ENCODE data around the gene SLAMF1.

DNA sequence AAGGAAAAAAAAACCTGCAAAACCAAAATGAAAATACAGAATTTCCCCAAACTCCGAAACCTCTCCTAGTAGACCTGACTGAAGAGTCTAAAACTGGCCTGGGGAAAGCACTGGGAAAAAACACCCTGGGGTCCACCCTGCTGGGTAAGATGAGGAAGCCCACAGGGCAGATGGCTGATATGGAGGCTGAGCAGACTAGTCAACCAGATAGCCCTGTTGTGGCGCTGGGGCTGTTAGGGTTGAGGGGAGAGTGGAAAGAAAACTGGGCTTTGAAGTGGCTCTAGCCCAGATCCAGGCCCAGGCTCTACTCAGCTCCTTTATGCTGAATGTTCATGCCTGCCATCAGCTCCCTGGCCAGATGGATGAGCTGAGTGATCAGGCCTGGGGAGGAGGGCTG is 6.8 kb upstream of the SLAMF1 start:
- TF ChIP-seq, protein P1, sequence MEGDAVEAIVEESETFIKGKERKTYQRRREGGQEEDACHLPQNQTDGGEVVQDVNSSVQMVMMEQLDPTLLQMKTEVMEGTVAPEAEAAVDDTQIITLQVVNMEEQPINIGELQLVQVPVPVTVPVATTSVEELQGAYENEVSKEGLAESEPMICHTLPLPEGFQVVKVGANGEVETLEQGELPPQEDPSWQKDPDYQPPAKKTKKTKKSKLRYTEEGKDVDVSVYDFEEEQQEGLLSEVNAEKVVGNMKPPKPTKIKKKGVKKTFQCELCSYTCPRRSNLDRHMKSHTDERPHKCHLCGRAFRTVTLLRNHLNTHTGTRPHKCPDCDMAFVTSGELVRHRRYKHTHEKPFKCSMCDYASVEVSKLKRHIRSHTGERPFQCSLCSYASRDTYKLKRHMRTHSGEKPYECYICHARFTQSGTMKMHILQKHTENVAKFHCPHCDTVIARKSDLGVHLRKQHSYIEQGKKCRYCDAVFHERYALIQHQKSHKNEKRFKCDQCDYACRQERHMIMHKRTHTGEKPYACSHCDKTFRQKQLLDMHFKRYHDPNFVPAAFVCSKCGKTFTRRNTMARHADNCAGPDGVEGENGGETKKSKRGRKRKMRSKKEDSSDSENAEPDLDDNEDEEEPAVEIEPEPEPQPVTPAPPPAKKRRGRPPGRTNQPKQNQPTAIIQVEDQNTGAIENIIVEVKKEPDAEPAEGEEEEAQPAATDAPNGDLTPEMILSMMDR (IDR thresholded peaks at IDR 0.05): no peak
- TF ChIP-seq POLR2AphosphoS5 (IDR thresholded peaks at IDR 0.05) (no peak), POLR2A (IDR thresholded peaks at IDR 0.05; ENCODE audit: low read depth) (no peak), EP300 (IDR thresholded peaks at IDR 0.05) (no peak)
